HG02759 (cell line): ENCODE results near the gene NR2E1.
A peak's percentile ranks its signal among the peaks of the same experiment; 100 is the strongest.

Source experiments
- ATAC-seq: cut with Tn5 transposase; IDR thresholded peaks from one replicate; pipeline ENCODE4 v1.9.1; 2021; ENCODE audit warnings: mild to moderate bottlenecking, moderate library complexity; ENCODE audit not compliant: unreplicated experiment

NR2E1 gene

GRCh38 chr6:108165714-108166663, at the start of gene NR2E1:
Gene NR2E1, plus strand, starts transcription at chr6:108166022. Its CDS starts 744 bp downstream, at chr6:108166766.
- no peak for ATAC-seq

DNA sequence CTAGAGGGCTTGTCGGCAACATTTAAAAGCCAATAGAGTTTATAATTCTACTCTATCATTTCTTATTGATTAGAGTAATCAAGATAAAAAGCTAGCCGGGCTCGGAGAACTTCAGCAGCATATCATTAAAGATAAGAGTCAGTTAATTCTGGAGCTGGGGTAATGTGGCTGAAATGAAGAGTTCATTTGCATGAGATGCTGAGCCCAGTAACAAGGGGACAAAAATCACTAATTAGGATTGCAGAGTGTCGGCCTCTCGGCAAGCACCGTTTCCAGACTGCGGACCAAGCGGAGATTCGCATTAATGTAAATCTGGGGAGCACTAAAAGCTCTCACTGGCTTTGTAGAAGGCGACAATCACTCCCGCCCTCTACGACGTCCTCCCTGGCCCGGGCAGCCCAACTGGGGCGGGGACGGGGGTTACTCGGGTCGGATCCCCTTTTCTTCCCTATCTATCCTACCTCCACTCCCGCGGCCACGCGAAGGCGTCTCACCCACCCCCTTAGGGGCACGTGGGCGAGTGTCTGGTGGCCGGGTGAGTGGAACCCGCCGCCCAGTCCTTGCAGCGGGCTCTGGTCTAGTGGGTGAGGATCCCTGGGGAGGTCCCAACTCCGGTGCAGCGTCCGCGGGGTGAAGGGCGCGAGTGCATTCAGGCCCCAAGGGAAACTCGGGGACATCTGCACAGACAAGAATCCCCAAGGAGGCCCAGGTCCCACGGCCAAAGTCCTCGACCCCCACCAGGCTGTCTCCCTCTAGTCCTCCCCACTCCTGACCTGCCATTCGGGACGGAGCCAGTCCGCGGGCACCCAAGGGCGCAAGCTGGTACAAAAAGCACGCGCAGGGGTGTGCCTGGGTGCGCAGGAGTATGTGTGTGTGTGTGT, 49.0 kb upstream of the NR2E1 start:
- ATAC-seq, result no peak

DNA sequence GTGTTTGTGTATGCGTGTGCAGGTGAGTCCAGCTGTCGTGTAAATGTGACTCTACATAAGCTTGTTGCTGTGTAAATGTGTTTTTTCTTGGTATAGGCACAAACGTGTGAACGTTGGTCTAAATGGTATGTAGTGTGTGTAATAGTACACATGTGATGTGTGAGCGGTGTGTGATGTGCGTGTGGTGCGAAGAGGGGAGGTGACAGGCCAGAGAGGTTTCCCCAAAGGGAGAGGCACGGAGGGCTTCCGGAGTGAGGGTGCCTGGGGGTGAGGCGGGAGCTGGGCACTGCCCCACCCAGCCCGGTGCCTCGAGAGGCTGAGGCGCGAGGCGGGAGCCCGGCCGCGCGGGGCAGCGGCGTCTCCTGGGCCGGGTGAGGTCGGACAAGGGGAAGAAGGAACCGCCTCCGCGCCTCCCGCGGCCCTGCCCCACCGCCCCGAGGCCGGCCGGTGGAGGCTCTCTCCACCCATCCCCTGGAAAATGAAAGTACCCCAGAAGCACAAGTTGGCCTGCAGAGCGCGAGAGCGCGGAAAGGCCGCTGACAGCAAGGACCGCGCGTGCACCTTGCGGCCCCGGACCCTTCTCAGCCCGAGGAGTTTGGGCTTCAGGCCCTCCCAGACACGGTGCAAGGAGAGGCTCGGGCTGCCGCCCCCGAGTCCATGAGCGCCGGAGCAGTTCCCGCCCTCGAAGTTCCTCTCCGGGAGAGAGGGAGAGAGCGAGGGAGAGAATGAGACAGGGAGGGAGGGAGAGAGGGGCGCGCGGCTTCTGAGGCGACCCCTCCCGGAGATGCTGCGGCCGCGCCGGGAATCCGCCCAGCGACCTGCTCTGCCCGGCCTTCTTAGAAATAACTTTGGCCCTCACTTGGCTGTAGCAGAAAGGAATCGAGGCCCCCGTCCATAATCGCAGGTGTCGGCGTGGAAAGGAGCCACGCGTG, 48.1 kb upstream of the NR2E1 start:
- ATAC-seq, result peak; percentile 56

DNA sequence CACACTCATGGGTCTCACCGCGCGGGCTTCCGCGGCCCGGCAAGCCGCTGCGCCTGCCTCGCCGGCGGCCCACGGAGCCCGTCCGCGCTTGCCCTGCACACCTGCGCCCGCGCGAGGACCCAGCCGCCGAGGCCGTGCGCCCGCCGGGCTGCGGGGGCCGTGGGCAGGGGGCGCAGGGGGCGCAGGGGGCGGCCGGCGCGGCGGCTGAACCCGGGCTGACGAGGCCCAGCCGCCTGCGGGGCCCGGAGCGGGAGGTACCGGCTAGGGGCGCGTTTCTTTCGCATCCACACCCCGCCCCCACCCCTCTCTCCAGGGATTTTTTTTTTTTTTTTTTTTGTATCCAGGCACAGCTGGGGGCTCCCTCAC, 47.5 kb upstream of the NR2E1 start:
- ATAC-seq, result no peak

- no peak for ATAC-seq
Observed at GRCh38 chr6:108118810-108119768, 46.7 kb upstream of the NR2E1 start.

DNA sequence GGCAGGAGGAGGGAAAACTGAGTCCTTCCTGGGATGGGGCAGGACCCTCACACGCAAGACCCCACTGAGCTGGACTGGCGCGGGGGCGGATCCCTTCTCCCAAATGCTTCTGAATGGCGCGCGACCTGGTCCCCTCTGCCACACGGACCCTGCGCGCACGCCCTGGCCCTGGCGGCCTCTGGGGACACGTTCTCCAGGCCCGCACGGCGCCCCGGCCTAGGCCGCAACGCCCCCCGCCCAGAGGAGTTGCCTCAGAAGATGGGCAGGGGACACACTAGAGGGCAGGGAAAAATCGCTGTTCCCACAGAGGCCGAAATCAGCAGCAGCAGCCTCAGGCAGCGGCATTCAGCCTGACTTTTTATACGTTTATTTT, 46.1 kb upstream of the NR2E1 start:
- no peak for ATAC-seq

GRCh38 chr6:108120311-108120710, 45.5 kb upstream of the NR2E1 start:
- ATAC-seq, result no peak

GRCh38 chr6:108121612-108122011, 44.2 kb upstream of the NR2E1 start:
- no peak for ATAC-seq

GRCh38 chr6:108123481-108123929, 42.3 kb upstream of the NR2E1 start:
- ATAC-seq, result no peak

DNA sequence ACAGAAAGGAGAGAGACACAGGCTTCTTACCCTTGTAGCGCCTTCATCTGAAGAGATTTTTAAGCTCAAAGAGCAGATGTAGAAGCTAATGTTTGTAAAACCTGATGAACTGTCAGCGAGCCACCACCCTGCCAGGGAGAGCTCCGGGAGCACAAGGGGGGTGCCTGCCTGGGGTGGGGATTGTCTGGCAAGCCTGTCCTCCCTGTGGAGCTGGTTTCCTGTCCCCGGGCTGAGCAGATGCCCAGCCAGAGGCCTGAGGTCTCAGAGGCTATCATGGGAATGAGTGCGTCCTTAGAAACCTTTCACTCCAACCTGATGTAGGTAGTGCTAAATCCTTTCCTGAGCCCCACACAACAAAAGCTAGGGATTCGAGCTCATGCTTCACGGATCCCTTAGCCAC, 41.9 kb upstream of the NR2E1 start:
- ATAC-seq, result no peak

- ATAC-seq, result no peak
Observed at GRCh38 chr6:108127056-108127455, 38.8 kb upstream of the NR2E1 start.

DNA sequence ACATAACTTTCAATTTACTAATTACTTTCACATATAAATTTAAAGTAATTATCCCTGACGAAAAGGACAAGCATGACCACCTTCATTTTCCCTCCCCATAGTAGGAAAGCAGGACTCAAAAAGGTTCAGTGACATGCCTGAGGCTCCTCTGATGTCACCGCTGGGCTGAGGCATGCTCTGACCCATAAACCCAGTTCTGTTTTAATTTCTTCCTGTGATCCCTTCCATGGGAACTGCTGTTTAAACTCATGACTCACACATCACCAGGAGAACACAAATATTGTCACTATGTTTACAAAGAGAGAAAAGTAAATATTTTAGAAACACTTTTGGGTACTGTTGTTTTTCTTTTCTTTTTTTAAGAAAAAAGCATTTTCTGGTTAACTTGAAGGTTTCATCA, 38.0 kb upstream of the NR2E1 start:
- no peak for ATAC-seq

DNA sequence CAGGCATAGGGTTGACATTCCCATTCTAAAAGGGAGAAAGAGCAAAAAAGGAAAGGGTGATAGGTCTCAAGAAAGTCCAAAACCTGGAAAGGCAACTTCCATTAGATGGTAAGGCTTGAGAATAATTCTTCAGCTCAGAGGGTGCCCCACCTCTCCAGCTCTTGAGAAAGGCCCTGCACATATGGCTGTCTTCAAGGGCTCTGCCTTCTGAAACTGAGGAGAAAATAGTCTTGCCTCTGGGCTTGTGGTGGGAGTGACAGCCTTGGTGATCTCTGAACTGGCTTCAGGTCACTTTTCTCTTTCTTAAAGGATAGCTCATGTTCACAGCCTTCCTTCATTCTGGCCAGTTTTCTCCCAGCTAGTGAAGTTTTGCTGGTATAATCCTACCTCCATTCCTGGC, 35.6 kb upstream of the NR2E1 start:
- no peak for ATAC-seq

GRCh38 chr6:108132863-108133262, 33.0 kb upstream of the NR2E1 start:
- no peak for ATAC-seq

- ATAC-seq, result peak; percentile 54
Observed at GRCh38 chr6:108133594-108134179, 32.1 kb upstream of the NR2E1 start.

- ATAC-seq, result no peak
Observed at GRCh38 chr6:108134213-108134970, 31.4 kb upstream of the NR2E1 start.

- ATAC-seq, result no peak
Observed at GRCh38 chr6:108142240-108142639, 23.6 kb upstream of the NR2E1 start.

GRCh38 chr6:108145639-108146038, 20.2 kb upstream of the NR2E1 start:
- ATAC-seq, result no peak
